GM21360 (cell line): ENCODE measurements around the gene ZC3HAV1L.
"Not testable (repeated sequence)": the region's sequence is repeated elsewhere in the genome, so short reads cannot be mapped to it uniquely, and the experiment has no call there.

ENCODE experiments used
- ATAC-seq: cut with Tn5 transposase; IDR thresholded peaks from one replicate; pipeline ENCODE4 v1.9.1; 2021; ENCODE audit warnings: mild to moderate bottlenecking, moderate library complexity; ENCODE audit not compliant: unreplicated experiment

ZC3HAV1L gene

GRCh38 chr7:139054656-139055055 lies 18.8 kb upstream of the ZC3HAV1L start:
- ATAC-seq, result not testable (repeated sequence)

- no peak for ATAC-seq
These were observed 18.3 kb upstream of the ZC3HAV1L start for GRCh38 chr7:139054101-139054500.

GRCh38 chr7:139051655-139052054 lies 15.8 kb upstream of the ZC3HAV1L start:
- no peak for ATAC-seq

DNA sequence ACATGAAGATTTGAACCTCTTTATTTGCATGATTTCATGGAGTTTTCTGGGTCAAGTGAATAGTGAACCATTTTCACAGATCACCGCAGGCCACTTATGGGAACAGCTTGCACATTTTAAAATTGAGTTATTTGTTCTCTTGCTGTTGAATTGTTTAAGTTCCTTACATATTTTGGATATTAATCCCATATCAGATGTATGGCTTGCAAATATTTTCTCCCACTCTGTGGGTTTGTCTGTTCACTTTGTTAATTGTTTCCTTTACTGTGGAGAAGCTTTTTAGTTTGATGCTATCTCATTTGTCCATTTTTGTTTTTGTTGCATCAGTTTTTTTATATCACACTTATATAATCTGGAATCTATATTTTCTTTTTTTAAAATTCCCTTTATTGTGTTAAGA lies 14.1 kb upstream of the ZC3HAV1L start:
- ATAC-seq, result no peak

DNA sequence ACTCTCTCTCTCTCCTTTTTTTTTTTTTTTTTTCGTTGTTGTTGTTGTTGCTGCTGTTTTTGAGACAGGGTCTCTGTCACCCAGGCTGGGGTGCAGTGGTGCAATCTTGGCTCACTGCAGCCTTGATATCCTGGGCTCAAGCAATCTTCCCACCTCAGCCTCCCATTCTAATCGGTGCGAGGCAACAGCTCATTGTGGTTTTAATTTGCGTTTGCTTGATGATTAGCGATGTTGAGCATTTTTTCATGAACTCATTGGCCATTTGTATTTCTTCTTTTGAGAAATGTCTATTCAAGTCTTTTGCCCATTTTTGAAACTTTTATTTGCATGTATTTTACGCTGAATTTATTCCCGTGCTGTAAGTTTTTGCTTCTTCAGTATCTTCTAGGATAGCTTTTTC lies 13.3 kb upstream of the ZC3HAV1L start:
- no peak for ATAC-seq

- ATAC-seq, result no peak
These were observed 12.1 kb upstream of the ZC3HAV1L start for GRCh38 chr7:139047970-139048369.

- ATAC-seq, result no peak
These were observed 10.3 kb upstream of the ZC3HAV1L start for GRCh38 chr7:139046143-139046542.

DNA sequence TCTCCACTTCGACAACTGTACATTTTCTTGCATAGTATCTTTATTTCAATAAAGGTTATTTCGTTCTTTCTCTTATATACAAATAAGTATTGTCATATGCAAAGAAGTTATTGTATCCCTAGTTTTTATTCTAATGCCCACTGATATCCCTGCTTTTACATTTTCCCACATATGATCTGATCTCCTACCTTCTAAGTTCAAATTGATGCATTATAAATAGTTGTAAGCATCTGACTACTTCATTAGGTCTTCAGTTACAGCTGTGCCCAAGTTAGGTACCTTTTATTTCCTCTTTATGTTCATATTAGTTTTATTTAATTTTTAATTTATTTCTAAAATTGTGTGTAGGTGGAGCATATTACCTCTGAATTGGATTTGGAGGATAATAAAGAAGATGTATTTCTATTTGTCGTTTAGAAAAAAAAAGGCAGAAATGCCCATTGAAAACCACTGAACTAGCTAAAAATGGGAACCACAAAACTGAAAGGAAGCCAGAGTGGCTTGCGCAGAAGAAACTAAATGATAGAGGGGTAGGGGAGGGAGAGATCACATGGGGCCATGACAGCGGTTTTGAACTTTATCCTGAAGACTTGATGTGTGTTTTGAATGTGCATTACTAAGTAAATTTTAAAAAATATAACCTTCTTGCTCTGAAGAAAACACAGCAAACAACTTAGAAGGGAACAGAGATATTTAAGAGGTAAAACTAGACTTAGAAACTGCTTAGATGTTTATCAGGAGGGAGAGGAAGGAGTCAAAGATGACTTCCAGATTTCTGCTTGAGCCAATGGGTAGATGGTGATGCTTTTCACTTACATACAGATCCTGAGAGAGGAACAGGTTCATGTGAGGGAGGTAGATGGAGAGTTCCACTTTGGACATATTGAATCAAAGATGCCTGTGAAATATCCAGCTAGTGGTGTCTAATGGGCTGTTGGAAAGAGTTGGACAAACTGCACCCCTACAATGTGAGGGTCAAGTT lies 9.3 kb upstream of the ZC3HAV1L start:
- ATAC-seq, result no peak

DNA sequence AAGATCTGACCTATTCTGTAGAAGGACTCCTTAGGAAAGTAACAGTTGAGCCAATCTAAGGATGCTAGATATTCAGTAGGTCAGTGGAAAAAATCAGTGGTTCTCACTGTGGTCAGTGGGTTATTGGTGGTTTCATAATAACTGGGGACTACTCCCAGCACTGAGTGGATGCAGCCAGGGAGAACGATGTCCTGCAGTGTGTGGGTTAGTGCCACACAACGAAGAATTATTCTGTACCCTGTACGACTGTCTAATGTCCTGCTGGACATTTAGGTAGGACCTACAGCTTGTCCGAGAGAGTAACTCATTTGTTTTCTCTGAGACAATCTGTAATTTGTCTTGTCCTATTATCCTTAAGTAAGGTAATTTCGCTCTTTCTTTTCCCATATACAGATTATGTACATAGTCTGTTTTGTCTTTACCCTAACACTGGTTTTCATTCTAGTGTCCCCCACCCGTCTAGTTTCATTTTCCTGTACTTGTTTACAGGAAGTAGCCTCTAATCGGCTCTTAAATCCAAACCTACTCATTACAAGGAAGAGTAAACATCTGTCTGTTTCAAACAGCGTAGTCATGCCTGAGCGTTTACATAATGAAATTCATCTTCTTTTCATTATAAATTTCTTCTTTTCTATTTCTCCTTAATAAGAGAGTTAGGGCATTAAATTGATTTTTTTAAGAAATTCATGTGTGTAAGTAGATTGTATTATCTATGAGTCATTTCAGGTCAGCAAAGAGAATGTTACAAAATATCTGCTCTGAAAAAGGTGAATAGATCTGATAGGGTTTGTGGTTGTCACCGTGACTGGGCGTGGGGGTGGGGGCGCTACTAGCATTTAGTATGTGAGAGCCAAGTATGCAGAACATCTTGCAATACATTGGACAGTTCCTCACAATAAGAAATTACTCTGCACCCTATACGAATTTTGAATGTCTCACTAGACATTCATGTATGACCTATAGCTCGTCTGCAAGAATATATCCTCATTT lies 8.3 kb upstream of the ZC3HAV1L start:
- ATAC-seq, result no peak

DNA sequence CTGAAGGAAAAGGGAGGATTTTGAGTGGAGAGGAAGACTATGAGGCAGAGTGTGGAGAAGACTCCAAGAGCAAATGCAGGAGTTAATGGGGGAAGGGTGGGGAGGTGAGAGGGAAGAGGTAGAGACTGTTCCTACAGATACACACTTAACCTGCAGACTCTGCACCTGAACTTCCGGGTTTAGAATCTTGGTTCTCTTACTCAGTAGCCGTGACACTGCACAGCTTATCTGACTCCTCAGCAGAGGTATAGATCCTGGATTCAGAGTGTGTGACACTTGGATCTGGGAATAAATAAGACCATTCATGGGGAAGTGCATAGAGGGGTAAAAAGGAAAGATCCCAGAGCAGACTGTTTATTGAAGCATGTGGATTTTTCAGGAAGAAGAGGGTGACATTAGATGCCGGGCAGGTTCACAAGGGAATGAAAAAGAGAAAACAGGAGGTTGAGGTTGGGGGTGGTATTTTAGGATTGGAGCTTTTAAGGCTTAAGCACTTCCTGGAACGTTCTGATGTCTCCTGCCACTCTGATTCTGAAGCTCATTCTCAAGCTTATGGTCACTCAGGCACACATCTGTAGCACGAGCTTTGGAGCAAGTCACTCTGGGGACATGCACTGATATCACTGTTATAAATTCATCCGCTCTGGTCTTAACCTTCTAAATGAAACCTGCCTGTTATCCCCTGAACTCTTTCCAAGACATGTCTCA lies 5.7 kb upstream of the ZC3HAV1L start:
- no peak for ATAC-seq

- ATAC-seq, result no peak
These were observed 2.8 kb upstream of the ZC3HAV1L start for GRCh38 chr7:139038691-139039090.

DNA sequence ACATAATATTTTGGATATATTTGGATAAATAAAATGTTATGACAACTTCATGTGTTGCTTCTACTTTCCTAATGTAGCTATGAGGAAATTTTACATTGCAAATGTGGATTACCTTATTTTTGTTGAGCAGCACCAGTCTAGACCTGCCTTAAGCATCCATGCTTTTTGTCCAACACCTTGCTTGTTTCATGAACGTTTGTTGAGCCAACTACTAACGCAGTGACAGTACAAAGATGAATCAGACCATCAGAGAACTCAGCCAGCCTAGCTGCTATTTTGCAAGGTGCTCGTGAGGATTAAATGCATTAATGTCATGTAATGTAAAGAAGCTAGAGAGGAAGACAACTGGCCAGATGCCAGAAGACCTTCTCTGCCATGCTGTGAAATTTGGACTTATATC lies 1.1 kb upstream of the ZC3HAV1L start:
- ATAC-seq, result no peak

DNA sequence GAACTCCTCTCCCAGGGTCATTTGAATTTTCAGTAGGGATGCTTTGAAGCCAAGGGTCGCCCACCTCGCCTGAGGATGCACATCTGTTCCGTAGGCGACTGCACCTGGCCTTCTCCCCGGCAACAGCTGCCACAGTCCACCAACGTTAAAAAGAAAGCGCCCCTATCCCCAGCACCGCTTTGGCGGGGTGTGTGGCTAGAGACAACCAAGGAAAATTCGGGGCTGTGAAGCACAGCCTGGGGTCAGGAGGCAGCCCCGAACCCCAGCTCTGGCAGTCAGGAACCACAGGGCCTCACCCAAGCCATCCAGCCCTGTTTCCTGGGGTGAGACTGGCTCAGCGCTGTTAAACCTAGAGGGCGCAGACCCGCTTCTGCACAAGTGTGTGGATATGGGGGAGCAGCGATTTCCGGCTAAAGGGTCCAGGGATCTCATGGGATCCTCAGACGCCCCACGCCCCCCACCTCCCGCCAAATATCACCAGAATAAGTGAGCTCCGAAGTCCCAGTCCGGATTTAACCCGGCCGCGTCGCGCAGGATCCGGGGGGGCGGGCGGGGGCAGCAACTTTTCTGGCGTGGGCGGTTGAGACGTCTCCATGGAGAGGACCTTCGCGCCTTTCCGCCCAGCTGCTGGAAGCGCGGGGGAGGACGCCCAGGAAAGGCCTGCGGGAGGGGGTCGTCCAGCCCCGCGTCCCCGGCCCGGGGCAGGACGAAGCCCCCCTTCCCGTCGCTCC lies 822 bp downstream of the ZC3HAV1L start:
- ATAC-seq, result peak; percentile 37

DNA sequence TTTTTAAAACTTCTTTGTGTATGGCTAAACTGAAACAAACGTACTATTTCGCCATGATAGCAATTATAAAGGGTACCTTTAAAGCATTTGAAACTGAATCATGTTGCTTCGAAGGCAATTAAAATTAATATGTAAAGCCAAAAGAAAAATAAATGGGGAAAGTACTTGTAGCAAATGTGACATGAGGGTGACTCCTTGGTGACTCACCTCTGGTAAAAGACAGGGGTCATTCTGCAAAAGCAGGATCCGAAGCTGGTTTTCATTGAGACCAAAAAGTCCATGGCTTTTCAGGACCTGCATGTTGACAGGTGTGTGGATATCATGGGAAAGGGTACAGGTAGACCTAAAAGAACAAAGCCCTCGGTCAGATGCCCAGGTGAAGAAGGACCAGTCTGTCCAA lies 1.5 kb downstream of the ZC3HAV1L start:
- ATAC-seq, result no peak

GRCh38 chr7:139033346-139034114 lies 2.3 kb downstream of the ZC3HAV1L start:
- ATAC-seq, result no peak

DNA sequence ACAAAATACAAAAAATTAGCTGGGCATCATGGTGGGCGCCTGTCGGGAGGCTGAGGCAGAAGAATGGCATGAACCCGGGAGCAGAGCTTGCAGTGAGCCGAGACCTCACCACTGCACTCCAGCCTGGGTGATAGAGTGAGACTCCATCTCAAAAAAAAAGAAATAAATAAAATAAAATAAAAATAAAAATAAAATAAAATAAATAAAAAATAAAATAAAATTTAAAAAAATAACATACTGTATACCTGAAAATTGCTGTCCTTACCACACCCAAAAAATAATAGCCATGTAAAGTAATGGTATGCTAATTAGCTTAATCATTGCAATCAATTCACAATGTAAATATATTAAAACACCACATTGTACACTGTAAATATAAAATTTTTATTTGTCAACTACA lies 3.4 kb downstream of the ZC3HAV1L start:
- no peak for ATAC-seq

DNA sequence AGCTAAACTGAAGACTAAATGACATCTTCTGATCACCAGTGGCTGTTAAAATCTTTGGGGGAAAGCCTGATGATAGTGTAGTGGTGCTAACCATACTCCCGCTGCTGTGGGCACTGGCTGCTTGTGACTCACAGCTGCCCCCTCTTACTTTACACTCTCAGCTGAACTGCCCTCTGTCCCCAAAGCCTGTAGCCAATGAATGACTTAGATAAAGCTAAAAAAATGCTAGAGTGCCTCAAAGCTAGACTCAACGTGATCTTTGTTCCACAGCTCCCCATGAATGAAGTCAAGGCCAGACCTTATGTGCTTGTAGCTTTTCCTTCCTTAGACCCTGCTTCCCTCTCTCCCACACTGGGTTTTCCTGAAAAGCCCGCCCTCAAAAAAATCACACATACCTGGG lies 6.5 kb downstream of the ZC3HAV1L start:
- no peak for ATAC-seq

- ATAC-seq, result no peak
These were observed 9.3 kb downstream of the ZC3HAV1L start for GRCh38 chr7:139026551-139026950.

DNA sequence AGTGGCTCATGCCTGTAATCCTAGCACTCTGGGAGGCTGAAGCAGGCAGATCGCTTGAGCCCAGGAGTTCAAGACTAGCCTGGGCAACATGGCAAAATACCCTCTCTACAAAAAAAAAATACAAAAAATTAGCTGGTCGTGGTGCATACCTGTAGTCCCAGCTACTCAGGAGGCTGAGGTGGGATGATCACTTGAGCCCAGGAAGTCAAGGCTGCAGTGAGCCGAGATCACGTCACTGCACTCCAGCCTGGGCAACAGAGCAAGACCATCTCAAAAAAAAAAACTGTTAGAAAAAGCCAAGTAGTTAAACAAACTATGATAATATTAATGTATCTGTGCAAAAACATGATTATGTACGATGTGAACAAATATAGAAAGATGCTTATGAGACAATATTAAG lies 10.0 kb downstream of the ZC3HAV1L start:
- ATAC-seq, result not testable (repeated sequence)
